T47D (cell line): ENCODE data around the gene SMIM24.
A peak's percentile ranks its signal among the peaks of the same experiment; 100 is the strongest.
"Not testable (repeated sequence)": the region's sequence is repeated elsewhere in the genome, so short reads cannot be mapped to it uniquely, and the experiment has no call there.

Experiments used
- DNase-seq, 2 experiments: peaks; one replicate each; pipeline versions ENCODE4 v3.0.0 to v3.0.0-alpha.2; 2011 to 2012; ENCODE audit warnings: low read depth in 1 of 2, low spot score in 1 of 2
- JUND ChIP-seq: IDR thresholded peaks from 2 replicates; pipeline ENCODE4 v1.6.1; 2012; ENCODE audit warnings: low read depth
- in situ Hi-C: cut with HindIII; loops from 2 replicates; pipeline ENCODE4 v1.10.0; 2016; ENCODE audit warnings: low sequenced_read_pairs, low pct_unique_long_range_greater_than_20kb

The SMIM24 gene

GRCh38 chr19:3511506-3512251, 31.4 kb upstream of the SMIM24 start:
- DNase-seq = no peak
- in situ Hi-C loops = no loop called here
- TF ChIP-seq JUND = no peak

DNA sequence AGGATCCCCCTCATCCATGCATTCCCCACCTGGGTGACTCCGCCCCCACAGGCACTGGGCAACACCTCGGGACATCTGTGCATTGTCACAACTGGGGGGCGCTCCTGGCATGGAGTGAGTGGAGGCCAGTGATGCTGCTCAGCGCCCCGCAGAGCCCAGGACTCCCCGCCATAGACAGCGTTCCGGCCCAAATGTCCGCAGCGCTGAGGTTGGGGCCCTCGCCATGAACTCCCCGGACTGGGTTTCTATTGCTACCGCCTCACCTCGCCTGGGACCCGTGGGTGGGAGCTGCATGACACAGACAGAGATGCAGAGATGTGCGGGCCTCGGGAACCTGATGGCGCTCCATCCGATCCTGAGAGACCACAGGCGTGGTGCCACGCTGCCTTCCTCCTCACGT, 30.4 kb upstream of the SMIM24 start:
- no peak for TF ChIP-seq JUND
- DNase-seq = no peak

DNA sequence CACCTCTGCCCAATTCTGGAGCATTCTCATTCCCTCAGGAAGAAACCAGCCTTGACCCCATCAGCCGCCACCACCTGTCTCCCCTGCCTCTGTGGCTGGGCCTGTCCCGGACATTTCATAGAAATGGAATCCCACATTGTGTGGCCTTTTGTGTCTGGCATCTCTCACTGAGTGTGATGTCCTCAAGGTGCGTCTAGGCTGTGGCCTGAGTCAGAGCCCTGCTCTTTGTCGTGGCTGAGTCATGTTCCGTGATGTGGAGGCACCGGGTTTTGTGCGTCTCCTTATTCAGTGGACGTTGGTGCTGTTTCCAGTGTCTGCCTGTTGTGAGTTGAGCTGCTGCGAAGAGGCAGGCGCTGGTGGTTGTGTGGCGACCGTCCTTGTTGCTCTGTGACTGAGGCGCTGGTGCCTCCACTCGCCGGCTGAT, 29.3 kb upstream of the SMIM24 start:
- in situ Hi-C loops = no loop called here
- no peak for DNase-seq
- TF ChIP-seq JUND = no peak

More for the DNA sequence above, 30.4 kb upstream of the SMIM24 start:
- in situ Hi-C loops = no loop called here

- DNase-seq = no peak
- in situ Hi-C loops = no loop called here
- TF ChIP-seq JUND = no peak
Measured at GRCh38 chr19:3508771-3509535, 28.6 kb upstream of the SMIM24 start.

GRCh38 chr19:3508121-3508661, 27.9 kb upstream of the SMIM24 start:
- in situ Hi-C loops = not testable (repeated sequence)
- DNase-seq = peak in 1 of 2 experiments; percentile 28

DNA sequence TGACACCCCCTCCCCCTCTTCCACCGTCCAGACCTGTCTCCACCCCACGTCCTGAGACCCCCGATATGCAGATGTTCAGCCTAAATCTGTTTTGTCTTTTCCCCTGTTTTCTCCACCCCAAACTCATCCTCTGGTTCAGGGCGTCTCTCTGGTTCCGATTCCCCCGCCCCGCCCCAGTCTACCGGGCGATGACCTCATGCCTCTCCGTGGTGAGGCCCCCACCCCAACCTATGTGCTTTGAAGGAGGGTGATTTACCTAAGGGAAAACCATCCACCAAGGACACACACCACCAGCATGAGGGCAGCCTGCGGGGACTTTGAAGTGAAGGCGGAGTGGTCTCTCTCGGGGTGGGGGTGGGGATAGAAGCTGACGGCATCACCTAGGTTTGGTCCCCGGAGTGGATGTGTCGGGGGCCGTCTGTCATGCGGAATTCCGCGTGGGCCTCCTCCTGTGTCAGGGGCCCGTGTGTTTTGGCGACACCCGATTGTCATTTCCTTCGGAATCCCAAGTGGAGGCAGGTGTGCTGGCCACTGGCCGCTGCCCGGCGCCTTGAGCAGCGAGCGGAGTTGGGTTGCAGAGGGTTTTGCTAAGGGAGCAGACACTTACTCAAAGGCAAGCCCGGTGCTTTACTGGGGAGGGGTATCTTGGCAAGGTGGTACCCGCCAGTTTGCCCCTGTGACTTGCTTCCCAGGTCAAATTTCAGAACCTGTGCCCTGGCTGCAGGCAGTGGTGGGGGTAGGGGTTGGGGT, 27.2 kb upstream of the SMIM24 start:
- TF ChIP-seq JUND = no peak

DNA sequence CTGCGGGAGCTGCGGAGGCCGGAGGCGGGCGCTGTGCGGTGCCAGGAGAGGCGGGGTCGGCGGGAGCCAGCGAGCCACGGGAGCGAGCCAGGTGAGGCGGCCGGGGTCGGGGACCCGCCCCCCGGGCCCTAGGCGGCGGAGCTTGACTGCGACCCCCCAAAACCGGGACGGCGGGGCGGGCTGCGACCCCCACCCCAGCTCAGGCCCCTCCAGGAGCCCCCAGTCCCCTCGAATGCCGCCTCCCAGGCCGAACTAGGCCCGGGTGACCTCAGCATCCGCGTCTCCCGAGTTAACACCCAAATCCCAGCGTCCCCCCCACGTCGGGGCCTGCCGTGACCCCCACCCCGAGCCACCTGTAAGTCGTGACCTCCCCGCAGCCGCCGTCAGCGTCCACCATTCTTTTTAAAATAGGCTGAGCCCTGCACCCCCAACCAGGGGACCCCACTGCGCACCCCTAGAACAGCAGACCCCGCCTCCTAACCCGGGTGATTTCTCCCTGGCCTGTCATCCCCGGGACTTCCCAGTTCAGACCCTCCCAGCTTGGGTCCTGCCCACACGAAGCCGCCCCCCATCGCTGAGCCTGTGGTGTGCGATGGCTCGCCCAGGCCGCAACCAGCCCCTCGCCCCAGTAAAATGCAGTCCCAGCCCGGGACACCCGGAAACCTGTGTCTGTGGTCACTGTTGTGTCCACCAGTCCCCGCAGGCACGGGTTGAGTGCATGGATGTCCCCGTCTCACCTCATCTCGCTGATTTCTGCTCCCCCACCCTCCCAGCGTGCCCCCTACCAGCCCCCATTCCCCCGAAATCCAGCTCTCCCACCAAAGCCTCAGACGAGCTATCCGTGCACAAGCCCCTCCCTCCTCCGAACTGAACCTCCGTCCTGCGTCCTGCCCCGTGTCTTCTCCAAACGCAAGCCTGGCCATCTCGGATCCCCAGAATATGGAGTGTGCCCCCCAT, 26.3 kb upstream of the SMIM24 start:
- TF ChIP-seq JUND = no peak
- no peak for DNase-seq
- in situ Hi-C loops = no loop called here

More for the DNA sequence above, 27.2 kb upstream of the SMIM24 start:
- in situ Hi-C loops = no loop called here
- DNase-seq = no peak

- TF ChIP-seq JUND = no peak
- peak; percentile 92 to 98 for DNase-seq
Measured at GRCh38 chr19:3505598-3506383, 25.5 kb upstream of the SMIM24 start, which contains the start of gene FZR1. Gene FZR1 (plus strand): TSS chr19:3506311. CDS start chr19:3522990, 16,679 bp downstream.

DNA sequence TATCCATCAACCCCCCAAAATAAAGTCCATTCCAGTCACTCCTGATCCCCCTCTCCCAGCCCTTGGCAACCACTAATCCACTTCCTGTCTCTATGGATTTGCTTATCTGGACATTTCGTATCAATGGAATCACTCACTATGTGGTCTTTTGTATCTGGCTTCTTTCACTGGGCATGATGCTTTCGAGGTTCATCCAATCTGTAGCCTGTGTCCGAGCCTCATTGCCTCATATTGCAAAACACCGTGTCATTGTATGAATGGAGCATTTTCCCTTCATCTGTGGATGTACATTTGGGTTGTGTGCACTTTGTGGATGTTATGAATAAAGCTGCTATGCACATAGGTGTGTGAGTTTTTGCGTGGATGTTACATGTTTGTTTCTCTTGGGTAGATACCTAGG, 24.4 kb upstream of the SMIM24 start:
- in situ Hi-C loops = no loop called here
- TF ChIP-seq JUND = no peak
- no peak for DNase-seq

More at GRCh38 chr19:3505598-3506383, 25.5 kb upstream of the SMIM24 start, which contains the start of gene FZR1:
- in situ Hi-C loops = no loop called here

DNA sequence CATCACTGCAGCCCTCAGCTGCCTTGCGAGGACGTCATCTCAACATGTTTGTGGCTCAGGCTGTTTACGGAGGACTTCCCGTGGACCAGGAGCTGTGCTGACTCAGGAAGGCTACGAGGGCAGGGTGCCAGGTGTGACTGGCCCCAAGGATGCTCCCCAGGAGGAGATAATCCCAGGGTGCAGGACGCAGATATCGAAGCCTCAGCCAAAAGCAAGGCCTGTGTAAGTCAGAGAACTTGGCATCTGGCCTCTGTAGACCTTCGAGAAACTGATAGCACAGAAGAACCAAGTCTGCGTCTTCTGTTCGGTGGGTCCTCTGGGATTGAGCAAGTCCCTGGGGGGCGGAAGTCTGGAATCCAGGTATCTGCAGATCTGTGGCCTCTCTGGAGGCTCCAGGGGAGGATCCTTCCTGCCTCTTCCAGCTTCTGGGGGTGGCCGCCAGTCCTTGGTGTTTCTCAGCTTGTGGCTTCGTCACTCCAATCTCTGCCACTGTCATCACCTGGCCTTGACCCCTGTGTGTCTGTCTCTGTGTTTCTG, 22.8 kb upstream of the SMIM24 start:
- in situ Hi-C loops = no loop called here
- TF ChIP-seq JUND = no peak
- DNase-seq = no peak
